Stimulated activated CD4-positive, alpha-beta T cell treated with anti-CD3 and anti-CD28 coated beads, TNF-alpha, amount 100 ng/mL, for 4 hours (primary cell): ENCODE measurements around the gene TSBP1.
"Not testable (repeated sequence)": the region's sequence is repeated elsewhere in the genome, so short reads cannot be mapped to it uniquely, and the experiment has no call there.

ENCODE experiments used
- DNase-seq, 3 experiments: peaks; one replicate each; pipeline ENCODE4 v3.0.0-alpha.2; 2020; ENCODE audit warnings: low read depth in 3 of 3

TSBP1 gene

GRCh38 chr6:32375739-32376529 is 4.2 kb upstream of the TSBP1 start:
- no peak for DNase-seq

- DNase-seq: no peak
Measured at GRCh38 chr6:32371229-32371628, 474 bp downstream of the TSBP1 start.

- DNase-seq: no peak
Measured at GRCh38 chr6:32370505-32370904, 1.2 kb downstream of the TSBP1 start.

DNA sequence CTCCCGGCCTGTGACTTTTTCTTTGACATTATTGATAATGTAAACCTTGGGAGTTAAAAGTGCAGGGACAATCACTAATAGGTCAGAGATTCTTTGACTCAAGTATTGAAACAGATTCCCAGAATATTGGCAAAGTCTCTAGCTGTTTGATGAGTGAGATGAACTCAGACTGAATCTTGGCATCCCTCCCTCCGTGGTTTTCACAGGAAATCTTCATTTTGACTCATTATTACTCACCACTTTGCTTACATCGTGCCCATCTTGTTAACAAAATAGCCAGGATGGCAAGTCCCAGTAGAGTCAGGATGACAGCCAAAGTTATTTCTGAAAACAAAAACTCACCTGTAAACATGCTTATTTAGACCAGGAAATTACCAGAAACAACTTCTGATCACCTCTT is 2.0 kb downstream of the TSBP1 start:
- no peak for DNase-seq

GRCh38 chr6:32367644-32368043 is 4.1 kb downstream of the TSBP1 start:
- no peak for DNase-seq

- DNase-seq: not testable (repeated sequence)
Measured at GRCh38 chr6:32359225-32359624, 12.5 kb downstream of the TSBP1 start.

GRCh38 chr6:32358548-32358947 is 13.2 kb downstream of the TSBP1 start:
- not testable (repeated sequence) for DNase-seq

- DNase-seq: no peak
Measured at GRCh38 chr6:32355018-32355417, 16.7 kb downstream of the TSBP1 start.

DNA sequence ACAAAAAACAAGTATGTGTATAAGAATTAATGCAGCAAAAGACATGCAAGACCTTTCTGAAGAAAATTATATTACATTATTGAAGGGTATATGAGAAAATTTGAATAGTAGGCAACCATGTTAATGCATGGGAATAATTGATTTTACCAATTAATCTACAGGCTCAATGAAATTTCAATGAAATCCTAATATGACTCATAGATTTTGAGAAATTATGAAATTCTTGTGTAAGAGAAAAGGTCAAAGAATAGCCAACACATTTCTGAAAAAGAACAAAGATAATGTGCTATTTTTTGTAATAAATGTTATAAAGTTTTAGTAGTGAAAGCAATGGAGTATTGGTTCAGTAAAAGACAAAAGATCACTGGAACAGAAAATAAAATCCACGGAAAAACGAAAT is 18.4 kb downstream of the TSBP1 start:
- no peak for DNase-seq

GRCh38 chr6:32340242-32340641 is 31.5 kb downstream of the TSBP1 start:
- no peak for DNase-seq

DNA sequence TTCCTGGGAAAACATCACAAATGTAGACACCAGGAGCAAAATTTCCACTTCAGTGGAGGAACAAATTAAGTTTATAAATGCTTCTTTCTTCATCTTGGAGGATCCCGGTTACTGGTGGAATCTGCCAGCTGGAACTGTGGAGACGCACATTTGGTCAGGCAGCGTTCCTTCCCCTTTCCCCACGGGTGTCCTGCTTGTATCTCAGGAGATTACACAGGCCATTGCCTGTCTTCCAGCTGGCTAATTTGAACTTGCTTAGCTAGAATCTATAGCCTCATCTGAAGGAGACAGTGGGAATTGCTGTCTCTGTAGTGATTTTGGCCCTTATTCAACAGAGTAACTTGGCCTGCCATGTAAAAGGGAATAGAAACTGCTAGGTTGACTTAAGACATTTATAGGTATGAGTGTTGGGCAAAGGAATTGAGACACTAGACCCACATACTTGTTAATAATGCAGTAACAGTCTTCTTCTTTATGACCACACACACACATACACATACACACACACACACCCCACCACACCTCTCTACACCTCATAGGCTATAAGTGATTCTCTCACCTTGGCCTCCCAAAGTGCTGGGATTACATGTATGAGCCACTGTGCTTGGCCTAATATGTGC is 34.4 kb downstream of the TSBP1 start:
- no peak for DNase-seq

GRCh38 chr6:32332433-32332832 is 39.3 kb downstream of the TSBP1 start:
- DNase-seq: no peak

GRCh38 chr6:32329141-32329540 is 42.6 kb downstream of the TSBP1 start:
- DNase-seq: no peak

- DNase-seq: no peak
Measured at GRCh38 chr6:32327103-32327502, 44.6 kb downstream of the TSBP1 start.

GRCh38 chr6:32318501-32318900 is 53.2 kb downstream of the TSBP1 start:
- no peak for DNase-seq

GRCh38 chr6:32317541-32317940 is 54.2 kb downstream of the TSBP1 start:
- no peak for DNase-seq

GRCh38 chr6:32313964-32314363 is 57.7 kb downstream of the TSBP1 start:
- no peak for DNase-seq

DNA sequence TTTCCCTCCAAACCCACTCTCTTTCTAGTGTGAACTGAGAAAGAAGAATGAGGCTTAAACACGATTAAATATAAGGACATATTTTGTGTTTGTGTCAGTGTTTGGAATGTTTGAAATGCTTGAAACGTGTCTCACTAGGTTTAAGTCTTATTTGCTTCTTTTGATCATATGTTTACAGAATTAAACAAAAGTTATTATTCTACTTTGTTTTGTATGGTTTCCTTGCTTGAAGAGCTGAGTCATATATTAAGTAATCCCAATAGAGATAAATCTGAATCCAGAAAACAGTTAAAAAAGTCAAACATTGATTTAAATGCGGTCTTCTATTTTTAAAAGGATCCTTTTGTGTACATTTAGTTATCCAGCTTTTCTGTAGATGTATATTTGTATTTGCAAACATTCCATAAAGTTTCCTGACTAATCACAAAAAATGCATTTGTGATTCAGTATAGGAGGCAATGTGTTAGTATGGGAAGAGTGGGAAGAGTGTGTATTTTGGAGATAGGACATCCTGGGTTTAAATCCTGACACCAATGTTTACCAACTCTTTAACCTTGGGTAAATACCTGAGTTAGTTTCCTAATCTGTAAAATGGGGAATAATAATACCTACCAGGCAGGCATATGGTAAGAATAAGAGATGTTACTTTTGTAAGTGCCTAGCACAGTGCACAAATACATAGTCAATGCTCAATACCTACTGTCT is 72.9 kb downstream of the TSBP1 start:
- no peak for DNase-seq

DNA sequence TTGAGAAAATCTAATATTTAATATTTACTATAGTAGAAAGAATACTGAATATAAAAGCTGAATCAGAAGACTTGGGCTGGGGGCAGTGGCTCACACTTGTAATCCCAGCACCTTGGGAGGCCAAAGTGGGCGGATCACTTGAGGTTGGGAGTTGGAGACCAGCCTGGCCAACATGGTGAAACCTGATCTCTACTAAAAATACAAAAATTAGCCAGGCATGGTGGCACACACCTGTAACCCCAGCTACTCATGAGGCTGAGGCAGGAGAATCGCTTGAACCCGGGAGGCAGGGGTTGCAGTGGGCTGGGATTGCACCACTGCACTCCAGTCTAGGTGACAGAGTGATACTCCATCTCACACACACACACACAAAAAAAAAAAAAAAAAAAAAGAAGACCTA is 76.7 kb downstream of the TSBP1 start:
- not testable (repeated sequence) for DNase-seq

DNA sequence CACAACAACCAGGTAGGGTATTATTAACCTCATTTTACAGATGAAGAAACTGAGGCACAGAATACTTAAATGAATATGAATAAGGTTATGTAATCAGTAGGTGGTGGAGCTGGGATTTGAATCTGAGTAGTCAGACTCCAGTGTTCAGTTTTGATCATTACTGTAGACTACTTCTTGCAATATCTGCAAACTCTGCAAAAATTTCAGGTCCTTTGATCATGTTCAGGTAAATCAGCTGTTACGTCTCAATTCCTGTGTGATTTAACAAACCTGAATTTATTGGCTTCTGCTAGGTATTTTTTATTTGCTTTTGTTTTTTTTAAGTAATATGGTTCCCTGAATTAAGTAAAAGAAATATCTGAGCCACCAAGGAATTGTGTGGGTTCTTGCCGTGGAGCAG is 77.1 kb downstream of the TSBP1 start:
- no peak for DNase-seq

DNA sequence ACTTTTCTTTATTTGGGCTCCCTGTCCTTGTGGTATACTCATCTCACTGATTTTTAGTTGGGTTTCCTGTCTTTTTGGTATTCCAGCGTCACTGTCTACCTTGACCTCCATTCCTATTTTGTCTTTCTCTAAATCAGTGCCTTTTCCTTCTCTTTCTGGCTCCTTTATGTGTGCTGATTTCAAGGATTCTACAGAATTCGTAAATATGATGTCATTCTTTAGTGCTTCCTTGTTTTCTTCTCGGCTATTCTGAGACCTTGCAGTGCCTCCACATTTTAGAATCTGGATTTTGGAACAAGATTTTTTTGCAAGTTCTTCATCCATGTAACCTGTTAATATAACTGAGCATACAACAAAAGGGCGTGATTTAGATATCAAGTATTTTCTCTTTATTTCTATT is 78.0 kb downstream of the TSBP1 start:
- no peak for DNase-seq

DNA sequence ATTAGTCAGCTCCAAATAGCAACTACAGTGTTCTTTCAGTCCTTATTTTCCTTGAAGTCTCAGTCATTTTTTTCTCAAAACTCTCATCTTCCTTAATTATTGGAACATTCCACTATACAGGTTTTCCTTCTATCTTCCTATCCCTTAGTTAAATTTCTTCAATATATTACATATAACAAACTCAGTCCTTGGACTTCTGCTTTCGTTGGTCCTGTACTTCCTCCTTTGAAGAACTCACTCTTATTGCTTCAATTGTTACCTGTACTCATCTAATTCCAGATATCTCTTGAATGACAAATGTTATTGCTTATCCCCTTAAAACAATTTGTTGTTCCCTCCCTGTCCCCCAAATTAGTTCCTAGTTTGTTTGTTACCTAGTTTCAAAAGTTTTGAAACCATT is 80.2 kb downstream of the TSBP1 start:
- DNase-seq: no peak

GRCh38 chr6:32290886-32291450 is 80.7 kb downstream of the TSBP1 start:
- no peak for DNase-seq
